ENCODE data around the gene BFSP2.
A peak's percentile ranks its signal among the peaks of the same experiment; 100 is the strongest.

BFSP2 gene

GRCh38 chr3:133383741-133384140, 16.1 kb upstream of the BFSP2 start:
- DNase-seq: no peak

GRCh38 chr3:133384331-133385027, 15.4 kb upstream of the BFSP2 start:
- DNase-seq: peak; percentile 75 to 93

- DNase-seq: no peak
These were observed 13.0 kb upstream of the BFSP2 start for GRCh38 chr3:133386876-133387275.

DNA sequence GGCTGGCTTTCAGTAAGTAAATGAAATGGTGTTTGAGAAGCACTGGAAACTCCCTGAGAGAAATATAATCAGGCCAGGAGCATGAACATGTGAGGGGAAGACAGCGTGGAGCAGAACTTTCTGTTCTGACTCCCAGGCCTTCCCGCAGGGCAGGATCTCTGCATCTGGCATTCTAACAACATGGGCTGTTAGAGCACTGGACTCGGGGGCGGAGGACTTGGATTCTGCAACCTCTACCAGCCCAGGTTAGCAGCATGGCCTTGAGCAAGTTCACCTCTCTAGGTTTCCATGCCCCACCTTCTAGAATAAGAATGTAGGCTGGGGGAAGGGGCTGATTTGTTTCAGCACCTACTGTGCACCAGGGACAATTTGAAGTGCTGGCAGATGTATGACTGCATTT, 12.5 kb upstream of the BFSP2 start:
- no peak for DNase-seq

DNA sequence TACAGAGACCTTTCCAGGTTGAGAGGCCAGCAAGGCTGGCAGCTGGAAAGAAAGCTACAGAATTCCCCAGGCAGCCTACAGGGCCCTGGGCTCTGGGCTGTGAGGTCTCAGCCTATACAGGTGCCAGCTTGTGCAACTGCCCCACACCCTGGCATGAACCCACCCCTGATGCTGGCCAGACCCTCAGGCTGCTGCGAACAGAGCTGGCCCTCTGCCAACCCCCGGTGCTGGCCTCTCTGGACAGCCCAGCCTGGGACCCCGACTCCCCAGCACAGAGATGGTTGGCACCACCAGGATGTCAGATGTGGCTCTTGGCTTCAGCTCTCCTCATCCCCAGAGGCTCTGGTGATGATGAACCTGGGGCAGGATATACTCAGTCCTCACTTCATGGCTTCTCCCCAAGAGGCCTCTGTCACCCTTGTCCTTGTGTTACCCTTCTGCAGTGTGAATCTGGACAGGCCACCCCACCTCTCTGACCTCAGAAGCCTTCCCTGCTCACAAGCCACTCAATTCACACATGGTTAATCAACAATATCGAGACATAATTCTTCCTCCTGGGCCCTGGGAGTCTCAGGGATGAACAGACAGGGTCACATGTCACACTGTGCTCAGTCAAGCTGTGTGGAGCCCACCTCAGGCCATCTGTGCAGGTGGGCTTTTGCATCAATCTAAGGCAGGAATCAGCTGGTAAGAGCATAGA, 11.0 kb upstream of the BFSP2 start:
- DNase-seq: no peak

- DNase-seq: no peak
These were observed 9.1 kb upstream of the BFSP2 start for GRCh38 chr3:133390715-133391114.

GRCh38 chr3:133393204-133393603, 6.7 kb upstream of the BFSP2 start:
- no peak for DNase-seq

- peak in 1 of 2 experiments; percentile 46 for DNase-seq
These were observed 6.0 kb upstream of the BFSP2 start for GRCh38 chr3:133393691-133394474.

DNA sequence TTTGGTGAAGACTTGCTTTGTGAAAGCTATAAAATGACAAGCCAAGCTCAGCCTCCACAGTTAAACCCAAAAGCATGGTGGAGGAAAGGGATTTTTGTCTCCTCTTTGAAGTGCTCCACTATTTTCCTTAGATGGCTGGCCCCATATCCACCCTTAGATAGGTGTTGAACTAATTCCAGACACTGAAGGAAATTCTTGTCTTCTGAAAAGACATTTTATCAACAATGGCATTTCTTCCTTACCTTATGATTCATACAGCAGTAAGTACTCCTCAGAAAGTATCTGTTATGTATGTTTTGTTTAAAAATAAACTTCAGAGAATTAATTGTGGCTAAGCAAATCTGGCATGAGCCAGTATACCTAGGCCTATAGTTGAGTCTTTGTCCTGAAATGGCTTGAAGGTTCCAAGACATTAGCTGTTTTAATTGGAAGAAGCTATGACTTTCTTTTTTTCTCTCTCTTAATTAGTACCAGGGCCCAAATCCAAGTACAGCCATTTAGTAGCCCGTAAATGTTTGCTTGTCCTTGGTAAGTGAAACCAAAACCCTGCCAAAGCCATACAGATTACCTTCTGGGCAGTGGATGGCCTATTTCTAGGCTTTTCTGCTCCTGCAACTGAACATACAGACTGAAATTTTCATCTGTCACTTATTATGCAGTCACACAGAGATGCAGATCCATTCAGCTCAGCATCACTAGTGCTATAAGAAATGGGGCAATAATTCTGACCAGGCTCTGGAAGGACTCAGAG, 5.1 kb upstream of the BFSP2 start:
- DNase-seq: peak in 1 of 2 experiments; percentile 19

GRCh38 chr3:133396906-133397305, 3.0 kb upstream of the BFSP2 start:
- no peak for DNase-seq

GRCh38 chr3:133401374-133402135, 1.7 kb downstream of the BFSP2 start:
- peak; percentile 56 to 76 for DNase-seq

DNA sequence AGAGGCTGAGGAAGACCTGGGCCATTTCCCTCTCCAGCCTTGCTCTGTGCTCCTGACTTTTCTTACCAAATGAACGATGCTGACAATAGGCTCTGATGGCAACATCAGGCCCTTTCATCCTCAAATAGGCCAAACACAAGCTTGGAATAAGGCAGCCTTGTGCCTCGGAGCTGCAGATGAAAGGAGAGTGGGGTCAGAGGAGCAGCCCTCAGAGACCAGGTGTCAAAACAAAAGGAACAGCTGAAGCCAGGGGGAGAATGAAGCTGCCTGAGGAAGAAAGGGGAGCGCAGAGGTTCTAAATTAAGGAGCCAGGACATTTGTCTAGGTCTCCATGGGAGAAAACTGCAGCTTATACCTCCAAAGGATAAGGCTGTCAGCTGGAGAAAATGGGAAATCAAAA, 5.1 kb downstream of the BFSP2 start:
- no peak for DNase-seq

DNA sequence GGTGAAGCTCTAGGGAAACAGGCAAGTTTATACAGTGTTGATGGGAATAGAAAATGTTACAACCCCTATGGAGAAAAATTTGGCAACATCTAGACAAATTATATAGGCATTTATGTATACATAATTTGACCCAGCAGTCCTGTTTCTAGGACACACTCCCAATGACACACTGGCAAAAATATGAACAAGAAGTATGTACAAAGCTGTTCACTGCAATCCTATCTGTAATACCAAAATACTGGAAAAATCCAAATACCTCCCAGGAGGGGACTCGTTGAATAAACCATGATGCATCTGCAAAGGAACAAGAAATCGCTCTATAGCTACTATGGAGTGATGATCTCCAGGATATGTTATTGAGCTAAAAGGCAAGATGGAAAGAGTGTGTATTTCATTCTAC, 8.5 kb downstream of the BFSP2 start:
- no peak for DNase-seq

GRCh38 chr3:133408961-133409360, 9.1 kb downstream of the BFSP2 start:
- DNase-seq: no peak

DNA sequence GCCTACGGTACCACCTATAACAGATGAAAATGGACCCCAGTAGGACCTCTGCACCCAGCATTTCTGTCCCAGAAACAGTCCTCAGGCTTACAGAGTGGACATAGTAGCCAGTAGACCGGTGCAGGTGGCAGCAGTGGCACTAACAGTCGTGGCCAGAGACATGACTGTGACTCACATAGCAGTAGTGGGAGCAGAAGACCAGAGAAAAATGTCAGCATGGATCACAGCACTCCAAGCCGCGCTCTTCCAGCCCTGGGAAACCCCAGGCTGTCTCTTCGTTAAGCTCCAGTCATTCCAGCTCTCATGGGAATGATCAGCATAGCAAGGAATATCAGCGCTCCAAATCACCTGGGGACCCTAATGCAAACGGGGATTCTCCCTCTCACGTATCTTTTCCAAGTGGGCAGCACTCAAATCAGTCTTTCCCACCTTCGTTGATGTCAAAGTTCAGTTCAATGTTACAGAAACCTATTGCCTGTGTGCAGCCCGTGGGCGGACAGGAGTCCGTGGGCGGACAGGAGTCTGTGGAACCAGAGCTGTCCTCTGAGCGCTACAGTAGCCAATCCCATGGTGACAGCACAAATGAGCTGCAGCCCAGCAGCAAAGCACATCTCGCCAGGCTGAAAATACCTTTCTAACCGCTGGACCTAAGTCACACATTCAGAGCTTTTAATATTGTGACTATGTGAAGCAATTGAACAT, 10.5 kb downstream of the BFSP2 start:
- no peak for DNase-seq

DNA sequence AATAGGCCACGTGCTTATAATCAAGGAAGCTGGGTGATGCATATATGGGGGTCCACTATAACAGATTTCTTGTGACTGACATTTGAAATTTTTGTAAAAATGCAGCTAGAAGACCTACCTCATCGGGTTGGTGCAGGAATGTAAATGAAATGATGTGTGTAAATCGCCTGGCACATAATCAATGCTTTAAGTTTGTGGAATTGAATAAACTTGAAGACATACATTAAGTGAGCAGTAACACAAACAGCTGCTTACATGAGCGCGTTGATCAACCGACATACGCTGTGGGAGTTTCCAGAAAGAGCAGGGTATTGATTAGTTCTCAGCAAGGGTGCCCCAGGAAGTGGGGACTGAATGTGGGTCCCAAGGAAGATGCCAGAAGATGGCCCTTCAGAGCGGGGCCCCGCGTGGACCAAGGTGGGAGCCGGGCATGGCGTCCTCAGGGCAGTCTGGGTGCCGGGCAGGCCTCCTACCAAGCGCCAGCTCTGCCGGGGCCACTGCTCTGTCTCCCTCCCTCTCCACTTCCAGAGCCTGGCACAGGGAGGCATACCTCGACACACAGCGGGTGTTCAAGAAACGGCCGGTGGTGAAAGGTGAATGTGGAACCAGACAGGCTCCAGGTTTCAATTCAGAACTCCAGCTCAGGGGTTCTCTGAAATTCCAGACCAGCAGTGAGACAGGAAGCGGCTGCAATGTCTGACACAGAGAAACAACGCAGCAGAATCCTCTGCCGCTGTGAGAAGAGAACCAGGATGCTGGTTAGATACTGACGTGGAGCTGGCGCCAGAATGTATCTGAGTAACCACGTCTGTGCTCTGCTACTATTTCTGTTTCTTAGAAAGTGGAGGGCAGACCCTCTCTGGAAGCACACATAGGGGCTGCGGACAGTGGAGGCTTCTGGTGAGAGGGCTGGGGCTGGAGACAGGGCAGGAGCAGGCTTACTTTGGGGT, 12.6 kb downstream of the BFSP2 start:
- no peak for DNase-seq

GRCh38 chr3:133413161-133414020, 13.5 kb downstream of the BFSP2 start:
- peak in 1 of 2 experiments; percentile 9 for DNase-seq

GRCh38 chr3:133414021-133414392, 14.2 kb downstream of the BFSP2 start:
- no peak for DNase-seq

- no peak for DNase-seq
These were observed 18.5 kb downstream of the BFSP2 start for GRCh38 chr3:133418361-133418760.
